ENCODE data around the gene MCAT. TPM values are rescaled to one million over a fixed set of nuclear protein-coding genes. Genes with fewer than 3 reads are reported as not detected.

MCAT gene
- total RNA-seq, 2 donors from 2014 or later = 39.1 to 39.9 TPM

DNA sequence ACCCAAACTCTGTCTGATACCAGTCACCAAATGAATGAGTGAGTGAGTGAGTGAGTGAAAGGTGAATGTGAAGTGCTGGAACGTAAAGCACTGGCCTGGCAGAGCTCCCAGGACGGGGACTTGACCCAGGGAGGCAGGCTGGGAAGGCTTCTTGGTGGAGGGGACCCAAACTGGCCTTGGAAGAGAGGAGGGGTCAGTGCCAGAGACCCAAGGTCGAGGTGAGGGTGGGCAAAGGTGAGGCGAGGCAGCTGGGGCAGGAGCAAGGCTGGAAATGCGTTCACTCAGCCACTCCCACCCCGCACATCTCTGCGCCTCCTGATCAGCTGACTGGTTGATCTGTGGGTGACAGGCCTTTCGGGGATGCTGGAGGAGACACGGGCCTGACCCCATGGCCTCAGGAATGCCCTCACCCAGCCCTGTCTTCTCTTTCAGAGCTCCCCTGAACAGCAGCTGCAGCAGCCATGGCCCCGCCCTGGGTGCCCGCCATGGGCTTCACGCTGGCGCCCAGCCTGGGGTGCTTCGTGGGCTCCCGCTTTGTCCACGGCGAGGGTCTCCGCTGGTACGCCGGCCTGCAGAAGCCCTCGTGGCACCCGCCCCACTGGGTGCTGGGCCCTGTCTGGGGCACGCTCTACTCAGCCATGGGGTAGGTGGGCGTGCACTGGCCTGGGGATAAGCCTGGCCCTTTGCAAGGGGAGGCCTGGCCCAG, 15.7 kb upstream of the MCAT start:
- 89% methylated on average over 22 of the region's 24 CpGs for WGBS
- H3K27me3 ChIP-seq (replicated peaks; ENCODE audit: insufficient read depth) = no peaks in the 10 kb centered on the region
- TF ChIP-seq POLR2A (IDR thresholded peaks at IDR 0.05) (no peak), POLR2AphosphoS5 (IDR thresholded peaks at IDR 0.05) (no peak)
- TF ChIP-seq, protein P1, sequence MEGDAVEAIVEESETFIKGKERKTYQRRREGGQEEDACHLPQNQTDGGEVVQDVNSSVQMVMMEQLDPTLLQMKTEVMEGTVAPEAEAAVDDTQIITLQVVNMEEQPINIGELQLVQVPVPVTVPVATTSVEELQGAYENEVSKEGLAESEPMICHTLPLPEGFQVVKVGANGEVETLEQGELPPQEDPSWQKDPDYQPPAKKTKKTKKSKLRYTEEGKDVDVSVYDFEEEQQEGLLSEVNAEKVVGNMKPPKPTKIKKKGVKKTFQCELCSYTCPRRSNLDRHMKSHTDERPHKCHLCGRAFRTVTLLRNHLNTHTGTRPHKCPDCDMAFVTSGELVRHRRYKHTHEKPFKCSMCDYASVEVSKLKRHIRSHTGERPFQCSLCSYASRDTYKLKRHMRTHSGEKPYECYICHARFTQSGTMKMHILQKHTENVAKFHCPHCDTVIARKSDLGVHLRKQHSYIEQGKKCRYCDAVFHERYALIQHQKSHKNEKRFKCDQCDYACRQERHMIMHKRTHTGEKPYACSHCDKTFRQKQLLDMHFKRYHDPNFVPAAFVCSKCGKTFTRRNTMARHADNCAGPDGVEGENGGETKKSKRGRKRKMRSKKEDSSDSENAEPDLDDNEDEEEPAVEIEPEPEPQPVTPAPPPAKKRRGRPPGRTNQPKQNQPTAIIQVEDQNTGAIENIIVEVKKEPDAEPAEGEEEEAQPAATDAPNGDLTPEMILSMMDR (IDR thresholded peaks at IDR 0.05) = no peak
- no peak overlapping the region for H3K27ac ChIP-seq
- intact Hi-C loops (cut with DNase I) = no loop called here
- no peak overlapping the region for H3K4me3 ChIP-seq
- H3K4me1 ChIP-seq (replicated peaks) = no peaks in the 10 kb centered on the region
- H3K36me3 ChIP-seq = no peaks in the 10 kb centered on the region
- no peak for DNase-seq (ENCODE audit: low spot score)
- no peaks in the 10 kb centered on the region for H3K9me3 ChIP-seq

DNA sequence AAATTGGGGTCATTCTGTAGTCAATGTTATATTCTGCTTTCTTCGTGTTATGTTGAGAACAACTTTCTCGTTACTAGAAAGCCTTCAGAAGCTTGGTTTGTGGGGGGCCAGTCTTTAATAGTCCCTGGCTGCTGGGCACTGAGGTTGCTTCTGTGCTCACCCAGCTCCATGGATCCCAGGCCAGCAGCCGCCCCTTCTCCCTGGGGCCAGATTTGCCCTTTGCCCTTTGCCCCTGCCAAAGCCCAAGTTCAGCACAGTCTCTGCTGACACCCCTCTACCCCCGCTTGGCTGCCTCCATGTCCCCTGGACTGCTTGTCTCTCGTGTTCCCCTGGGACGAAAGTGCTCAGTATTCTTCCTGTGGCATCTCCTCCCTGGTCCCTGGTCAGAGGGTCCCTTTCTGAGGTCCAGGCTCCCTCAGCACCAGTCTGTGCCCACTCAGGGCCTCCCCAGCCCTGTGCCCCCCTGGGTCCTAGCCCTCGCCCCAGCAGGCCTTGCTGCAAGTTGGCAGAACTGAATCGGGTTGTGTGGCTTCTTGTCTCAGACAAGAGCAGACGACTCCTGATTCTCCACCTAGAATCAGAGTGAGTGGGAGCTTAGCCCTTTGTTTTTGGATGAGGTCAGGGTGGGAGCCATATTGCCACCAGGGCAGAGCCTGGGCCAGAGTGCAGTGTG, 14.8 kb upstream of the MCAT start:
- no peaks in the 10 kb centered on the region for H3K9me3 ChIP-seq
- H3K4me3 ChIP-seq = no peak overlapping the region
- no peaks in the 10 kb centered on the region for H3K36me3 ChIP-seq
- no peak for DNase-seq (ENCODE audit: low spot score)
- intact Hi-C loops (cut with DNase I) = no loop called here
- H3K27me3 ChIP-seq (replicated peaks; ENCODE audit: insufficient read depth) = no peaks in the 10 kb centered on the region
- WGBS = 78% methylated on average over 9 of the region's 9 CpGs
- TF ChIP-seq, protein P1 (IDR thresholded peaks at IDR 0.05) = no peak
- TF ChIP-seq POLR2A (IDR thresholded peaks at IDR 0.05) (no peak), POLR2AphosphoS5 (IDR thresholded peaks at IDR 0.05) (no peak)
- H3K27ac ChIP-seq = no peak overlapping the region
- H3K4me1 ChIP-seq (replicated peaks) = no peaks in the 10 kb centered on the region

DNA sequence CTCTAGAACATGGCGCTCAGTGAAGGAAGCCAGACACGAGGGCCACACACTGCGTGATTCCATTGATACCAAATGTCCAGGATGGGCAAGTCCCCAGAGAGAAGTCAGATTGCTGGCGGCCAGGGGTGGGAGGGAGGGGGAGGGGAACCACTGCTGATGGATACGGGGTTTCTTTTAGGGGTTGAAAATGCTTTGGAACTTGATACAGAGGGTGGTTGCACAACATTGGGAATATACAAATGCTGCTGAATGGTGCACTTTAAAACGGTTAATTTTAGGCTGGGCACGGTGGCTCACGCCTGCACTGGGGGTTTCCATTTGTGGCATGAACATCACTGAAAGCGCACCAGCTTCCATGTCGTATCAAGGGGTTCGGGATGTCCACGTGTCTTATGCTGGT, 13.2 kb upstream of the MCAT start:
- no peak for DNase-seq (ENCODE audit: low spot score)
- Histone ChIP-seq H3K4me3 (no peak overlapping the region), H3K27ac (no peak overlapping the region), H3K4me1 (replicated peaks) (peaks cover 5% of the 10 kb centered on the region), H3K9me3 (no peaks in the 10 kb centered on the region), H3K27me3 (replicated peaks; ENCODE audit: insufficient read depth) (no peaks in the 10 kb centered on the region), H3K36me3 (no peaks in the 10 kb centered on the region)
- WGBS = 82% methylated on average over 12 of the region's 12 CpGs
- TF ChIP-seq POLR2AphosphoS5 (IDR thresholded peaks at IDR 0.05) = no peak
- TF ChIP-seq, protein P1 (IDR thresholded peaks at IDR 0.05) = no peak
- no peak for TF ChIP-seq POLR2A (IDR thresholded peaks at IDR 0.05)
- intact Hi-C loops (cut with DNase I) = no loop called here

DNA sequence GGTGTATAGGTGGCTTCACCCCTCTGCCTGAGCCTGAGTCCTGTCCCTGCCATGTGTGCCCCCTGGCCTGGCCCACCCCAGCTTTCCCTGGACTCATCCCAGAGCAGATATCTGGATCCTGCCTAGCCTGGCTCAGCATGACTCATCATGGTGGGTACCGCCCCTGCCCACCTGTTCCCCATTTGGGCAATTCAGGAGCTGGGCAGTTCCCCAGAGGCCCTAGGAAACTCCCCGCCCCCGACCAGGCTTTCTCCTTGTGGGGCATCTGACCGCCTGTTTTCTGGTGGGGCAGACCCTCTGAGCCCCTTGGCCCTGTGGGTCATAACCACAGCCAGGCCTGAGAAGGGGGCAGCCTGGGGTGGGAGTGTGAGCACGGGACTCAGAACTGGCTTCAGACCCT, 12.6 kb upstream of the MCAT start:
- Histone ChIP-seq H3K4me1 (replicated peaks) (peaks cover 7% of the 10 kb centered on the region), H3K4me3 (no peak overlapping the region), H3K9me3 (no peaks in the 10 kb centered on the region), H3K36me3 (no peaks in the 10 kb centered on the region), H3K27me3 (replicated peaks; ENCODE audit: insufficient read depth) (no peaks in the 10 kb centered on the region), H3K27ac (no peak overlapping the region)
- DNase-seq (ENCODE audit: low spot score) = no peak
- 90% methylated on average over 5 of the region's 5 CpGs for WGBS
- intact Hi-C loops (cut with DNase I) = no loop called here
- TF ChIP-seq POLR2A (IDR thresholded peaks at IDR 0.05) (no peak), POLR2AphosphoS5 (IDR thresholded peaks at IDR 0.05) (no peak)
- TF ChIP-seq, protein P1 (IDR thresholded peaks at IDR 0.05) = no peak

Data from prostate gland (tissue), 2 donors.